Thoracic aorta (tissue), 2 donors: Measurements from ENCODE around the gene AFAP1L2. TPM values are rescaled to one million over a fixed set of nuclear protein-coding genes. Genes with fewer than 3 reads are reported as not detected.
A peak's percentile ranks its signal among the peaks of the same experiment; 100 is the strongest.

Experiments
- ATAC-seq: fragments of 150-250 bp; one replicate; pipeline ENCODE4 v1.8.0; 2017; ENCODE audit warnings: low read depth; ENCODE audit not compliant: insufficient number of reproducible peaks, low FRiP score
- DNase-seq: peaks from one replicate; pipeline ENCODE4 v3.0.0-alpha.2; 2020; ENCODE audit warnings: low spot score
- H3K27ac ChIP-seq, 2 donors: fragments of 200-600 bp; sonication (generic); 1 replicate in 1 of 2; 2 replicates in 1 of 2; pipeline ENCODE4 v1.5.1; 2016; ENCODE audit warnings: mild to moderate bottlenecking in 2 of 2, moderate library complexity in 2 of 2
- H3K27me3 ChIP-seq: fragments of 200-600 bp; sonication (generic); replicated peaks from 2 replicates; pipeline ENCODE4 v1.6.0; 2016; ENCODE audit warnings: mild to moderate bottlenecking; ENCODE audit not compliant: insufficient read depth
- H3K36me3 ChIP-seq: fragments of 200-600 bp; sonication (generic); one replicate; pipeline ENCODE4 v1.5.1; 2016
- H3K4me1 ChIP-seq, 2 donors: fragments of 200-600 bp; sonication (generic); 1 replicate in 1 of 2; 2 replicates in 1 of 2; pipeline versions ENCODE4 v1.5.1 to v1.6.0; 2016; ENCODE audit warnings: low read depth in 2 of 2, mild to moderate bottlenecking in 1 of 2; ENCODE audit not compliant: control insufficient read depth in 1 of 2
- H3K4me3 ChIP-seq: fragments of 200-600 bp; sonication (generic); 2 replicates; pipeline ENCODE4 v1.5.1; 2016; ENCODE audit warnings: mild to moderate bottlenecking
- H3K9me3 ChIP-seq: fragments of 200-600 bp; sonication (generic); 2 replicates; pipeline ENCODE4 v1.5.1; 2016
- total RNA-seq, 2 donors: library from RNA; depleted of rRNA; stranded (reverse); fragments of >200 nt; gene quantifications; one replicate each; pipeline versions ENCODE4 v1.1.0 to v1.2.3, GENCODE V29; 2016
- TF ChIP-seq, protein P1 (sequence below): fragments of 200-600 bp; sonication (generic); IDR thresholded peaks from one replicate; pipeline ENCODE4 v1.5.1; 2019; ENCODE audit warnings: antibody characterized with exemption

The AFAP1L2 gene
- total RNA-seq, 2 donors from 2014 or later, result 7.7 to 13.3 TPM

DNA sequence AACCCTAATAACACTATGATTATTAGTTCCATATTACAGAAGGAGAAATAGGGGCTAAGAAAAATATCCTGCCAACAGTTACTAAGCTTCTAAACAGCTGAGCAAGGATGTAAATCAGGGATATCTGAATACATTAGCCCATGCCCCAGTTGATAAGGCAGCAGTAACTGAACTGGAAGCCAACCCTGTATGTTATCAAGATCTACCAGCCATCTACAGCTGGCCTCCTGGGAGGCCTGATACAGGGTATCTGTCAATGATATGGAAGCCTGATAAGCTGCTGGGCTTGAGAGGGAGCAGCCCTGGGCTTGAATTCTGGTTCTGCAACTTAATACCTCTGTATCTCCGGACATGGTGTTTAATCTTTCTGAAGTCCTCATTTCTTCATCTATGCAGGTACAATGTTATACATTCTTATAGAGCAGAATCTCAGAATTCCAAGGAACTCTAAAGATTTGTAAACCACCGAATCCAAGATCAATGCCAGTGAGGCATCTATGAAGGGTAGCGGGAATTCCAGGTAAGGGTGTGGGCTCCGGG, 37.9 kb upstream of the AFAP1L2 start:
- TF ChIP-seq, protein P1, sequence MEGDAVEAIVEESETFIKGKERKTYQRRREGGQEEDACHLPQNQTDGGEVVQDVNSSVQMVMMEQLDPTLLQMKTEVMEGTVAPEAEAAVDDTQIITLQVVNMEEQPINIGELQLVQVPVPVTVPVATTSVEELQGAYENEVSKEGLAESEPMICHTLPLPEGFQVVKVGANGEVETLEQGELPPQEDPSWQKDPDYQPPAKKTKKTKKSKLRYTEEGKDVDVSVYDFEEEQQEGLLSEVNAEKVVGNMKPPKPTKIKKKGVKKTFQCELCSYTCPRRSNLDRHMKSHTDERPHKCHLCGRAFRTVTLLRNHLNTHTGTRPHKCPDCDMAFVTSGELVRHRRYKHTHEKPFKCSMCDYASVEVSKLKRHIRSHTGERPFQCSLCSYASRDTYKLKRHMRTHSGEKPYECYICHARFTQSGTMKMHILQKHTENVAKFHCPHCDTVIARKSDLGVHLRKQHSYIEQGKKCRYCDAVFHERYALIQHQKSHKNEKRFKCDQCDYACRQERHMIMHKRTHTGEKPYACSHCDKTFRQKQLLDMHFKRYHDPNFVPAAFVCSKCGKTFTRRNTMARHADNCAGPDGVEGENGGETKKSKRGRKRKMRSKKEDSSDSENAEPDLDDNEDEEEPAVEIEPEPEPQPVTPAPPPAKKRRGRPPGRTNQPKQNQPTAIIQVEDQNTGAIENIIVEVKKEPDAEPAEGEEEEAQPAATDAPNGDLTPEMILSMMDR, result no peak

GRCh38 chr10:114441107-114441506, 36.8 kb upstream of the AFAP1L2 start:
- no peak overlapping the region for H3K27ac ChIP-seq
- H3K36me3 ChIP-seq, result peaks cover 4% of the 10 kb centered on the region
- H3K4me1 ChIP-seq, result no peaks in the 10 kb centered on the region
- H3K27me3 ChIP-seq, result no peaks in the 10 kb centered on the region
- TF ChIP-seq, protein P1, result no peak
- DNase-seq (no peak), ATAC-seq (no peak)
- H3K9me3 ChIP-seq, result no peaks in the 10 kb centered on the region
- H3K4me3 ChIP-seq, result no peak overlapping the region

More for the DNA sequence above, 37.9 kb upstream of the AFAP1L2 start:
- H3K4me1 ChIP-seq, result no peaks in the 10 kb centered on the region
- H3K4me3 ChIP-seq, result no peak overlapping the region
- peaks cover 4% of the 10 kb centered on the region for H3K36me3 ChIP-seq
- DNase-seq, result no peak
- ATAC-seq, result no peak
- H3K9me3 ChIP-seq, result no peaks in the 10 kb centered on the region
- H3K27me3 ChIP-seq, result no peaks in the 10 kb centered on the region
- no peak overlapping the region for H3K27ac ChIP-seq

GRCh38 chr10:114437473-114438292, 33.4 kb upstream of the AFAP1L2 start:
- H3K36me3 ChIP-seq, result peaks cover 4% of the 10 kb centered on the region
- no peak overlapping the region for H3K4me3 ChIP-seq
- H3K9me3 ChIP-seq, result no peaks in the 10 kb centered on the region
- no peak for ATAC-seq
- no peaks in the 10 kb centered on the region for H3K27me3 ChIP-seq
- no peaks in the 10 kb centered on the region for H3K4me1 ChIP-seq
- H3K27ac ChIP-seq, result no peak overlapping the region
- DNase-seq, result no peak
- TF ChIP-seq, protein P1, result peak; percentile 64

DNA sequence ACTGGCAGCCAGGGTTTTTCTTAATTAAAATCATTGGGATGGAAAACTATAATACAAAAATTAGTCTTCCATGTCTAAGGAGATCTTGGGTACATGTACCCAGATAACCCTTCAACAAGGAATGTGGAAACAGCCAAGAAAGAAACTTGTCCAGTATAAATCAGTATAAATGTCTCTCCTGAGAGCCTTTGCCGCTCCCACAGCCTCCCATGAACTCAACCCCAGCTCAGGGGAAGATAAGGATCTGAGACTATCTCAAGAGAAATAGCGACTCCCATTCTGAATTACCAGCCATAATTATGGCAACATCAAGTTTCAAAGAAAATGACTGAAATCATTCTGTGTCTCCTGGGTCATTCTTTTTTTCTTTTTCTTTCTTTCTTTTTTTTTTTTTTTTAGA, 32.6 kb upstream of the AFAP1L2 start:
- ATAC-seq (no peak), DNase-seq (no peak)
- Histone ChIP-seq H3K4me1 (no peaks in the 10 kb centered on the region), H3K9me3 (no peaks in the 10 kb centered on the region), H3K27me3 (no peaks in the 10 kb centered on the region), H3K36me3 (peaks cover 4% of the 10 kb centered on the region), H3K4me3 (no peak overlapping the region), H3K27ac (no peak overlapping the region)
- TF ChIP-seq, protein P1, result no peak

DNA sequence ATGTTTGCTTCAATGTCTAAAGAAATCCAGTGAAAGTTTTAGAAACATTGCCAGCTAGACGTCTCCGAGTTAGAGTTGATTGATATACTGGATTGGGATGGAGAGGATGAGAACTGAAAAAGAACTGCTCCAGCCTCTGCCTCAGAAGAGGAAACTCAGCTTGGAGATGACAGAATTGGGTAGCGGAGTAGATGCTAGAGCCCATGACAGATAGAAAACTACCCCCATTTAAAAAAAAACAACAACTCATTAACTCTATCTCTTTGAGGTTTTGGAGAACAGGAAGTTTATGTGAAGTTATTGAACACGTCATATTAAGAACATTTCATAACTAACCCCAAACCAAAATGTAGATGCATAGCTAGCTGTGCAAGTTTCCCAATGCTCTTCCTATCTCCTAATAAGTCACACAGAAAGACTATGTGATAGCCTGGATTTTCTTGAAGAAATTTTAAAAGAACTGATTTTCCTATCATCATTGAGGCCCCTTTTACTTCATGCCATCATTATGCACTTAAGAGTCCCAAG, 28.3 kb upstream of the AFAP1L2 start:
- H3K4me1 ChIP-seq, result peaks cover 0 to 3% of the 10 kb centered on the region in 2 donors

More for the DNA sequence above, 28.3 kb upstream of the AFAP1L2 start:
- H3K27me3 ChIP-seq, result no peaks in the 10 kb centered on the region
- TF ChIP-seq, protein P1, result no peak
- H3K9me3 ChIP-seq, result no peaks in the 10 kb centered on the region
- H3K36me3 ChIP-seq, result no peaks in the 10 kb centered on the region
- no peak for DNase-seq
- ATAC-seq, result no peak
- no peak overlapping the region for H3K4me3 ChIP-seq
- H3K27ac ChIP-seq, result no peak overlapping the region
